NCI-H146 treated with DMSO at 0.1 percent for 48 hours (cell line): ENCODE results near the gene MED31.
"Not testable (repeated sequence)": the region's sequence is repeated elsewhere in the genome, so short reads cannot be mapped to it uniquely, and the experiment has no call there.

ENCODE experiments used
- DNase-seq: peaks from one replicate; lab custom pipeline; 2025; ENCODE audit not compliant: unreplicated experiment; lab: John Stamatoyannopoulos, UW

The MED31 gene

GRCh38 chr17:6632530-6632929, 18.9 kb downstream of the MED31 start:
- no peak for DNase-seq

DNA sequence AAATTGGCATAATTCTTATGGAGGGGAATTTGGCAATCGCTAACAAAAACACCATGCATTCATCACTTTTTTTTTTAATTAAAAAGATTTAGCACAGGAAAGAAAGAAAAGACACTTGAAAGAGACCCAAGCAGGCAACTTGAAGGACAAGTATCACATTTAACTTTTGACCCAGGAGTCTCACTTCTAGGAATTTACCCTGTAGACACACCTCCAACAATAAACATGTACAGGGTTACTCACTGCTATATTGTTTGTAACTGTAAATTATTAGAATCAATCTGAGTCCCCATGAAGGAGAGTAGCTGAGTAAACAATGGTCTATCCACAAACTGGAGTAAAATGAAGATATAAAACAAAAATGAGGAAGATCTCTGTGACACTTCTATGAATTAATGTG, 21.0 kb downstream of the MED31 start:
- DNase-seq: no peak

- no peak for DNase-seq
Observed at GRCh38 chr17:6627019-6627418, 24.4 kb downstream of the MED31 start.

GRCh38 chr17:6626616-6627015, 24.8 kb downstream of the MED31 start:
- DNase-seq: no peak

DNA sequence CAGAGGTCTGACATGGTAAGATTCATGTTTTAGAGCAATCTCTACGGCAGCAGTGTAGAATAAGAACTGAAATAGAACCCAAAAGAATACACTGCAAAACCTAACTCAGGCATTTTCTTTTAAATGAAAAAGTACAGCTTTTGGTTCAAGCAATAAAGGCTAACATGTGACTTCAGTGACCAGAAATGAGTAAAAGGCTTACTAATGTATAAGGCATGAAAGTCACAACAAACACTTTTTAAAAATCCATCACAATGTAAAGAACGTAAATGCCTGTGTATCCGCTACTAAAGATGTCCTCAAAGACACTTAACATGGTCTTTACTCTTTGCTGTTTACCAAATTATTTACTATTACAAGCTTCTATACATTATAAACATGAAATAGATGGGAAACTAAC, 27.5 kb downstream of the MED31 start:
- no peak for DNase-seq

DNA sequence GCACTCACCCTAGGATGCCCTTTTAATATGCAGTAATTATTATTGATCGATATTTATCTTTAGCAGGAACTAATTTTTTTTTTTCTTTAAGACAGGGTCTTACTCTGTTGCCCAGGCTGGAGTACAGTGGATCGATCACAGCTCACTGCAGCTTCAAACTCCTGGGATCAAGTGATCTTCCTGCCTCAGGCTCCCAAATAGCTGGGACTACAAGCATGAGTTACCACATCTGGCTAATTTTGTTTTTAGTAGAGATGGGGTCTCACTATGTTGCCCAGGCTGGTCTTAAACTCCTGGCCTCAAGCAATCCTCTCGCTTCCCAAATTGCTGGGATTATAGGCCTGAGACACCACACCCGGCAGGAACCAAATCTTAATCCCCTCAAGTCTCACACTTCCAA, 40.2 kb downstream of the MED31 start:
- DNase-seq: no peak

- no peak for DNase-seq
Observed at GRCh38 chr17:6610011-6610410, 41.4 kb downstream of the MED31 start.

DNA sequence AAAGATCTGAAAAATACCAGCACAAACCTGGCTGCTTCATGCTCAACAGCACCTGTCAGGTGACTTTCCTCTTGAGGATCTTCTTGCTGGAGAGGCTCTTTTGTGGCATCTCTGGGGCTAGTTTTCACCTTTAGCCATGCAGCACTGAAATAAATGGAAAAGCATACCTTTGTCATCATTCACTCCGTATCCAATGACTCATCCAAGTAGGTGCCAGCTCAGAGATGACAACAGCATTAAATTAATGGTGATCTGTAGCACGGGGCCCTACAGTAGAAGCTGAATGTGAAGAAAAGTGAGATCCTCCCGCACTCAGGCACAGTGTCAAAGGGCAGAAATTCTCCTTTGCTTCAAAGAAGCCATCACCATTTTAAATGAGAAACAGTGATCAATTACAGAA, 43.1 kb downstream of the MED31 start:
- no peak for DNase-seq

GRCh38 chr17:6605142-6605541, 46.3 kb downstream of the MED31 start:
- no peak for DNase-seq

- DNase-seq: no peak
Observed at GRCh38 chr17:6603744-6604325, 47.6 kb downstream of the MED31 start.

- DNase-seq: no peak
Observed at GRCh38 chr17:6602141-6602540, 49.3 kb downstream of the MED31 start.

DNA sequence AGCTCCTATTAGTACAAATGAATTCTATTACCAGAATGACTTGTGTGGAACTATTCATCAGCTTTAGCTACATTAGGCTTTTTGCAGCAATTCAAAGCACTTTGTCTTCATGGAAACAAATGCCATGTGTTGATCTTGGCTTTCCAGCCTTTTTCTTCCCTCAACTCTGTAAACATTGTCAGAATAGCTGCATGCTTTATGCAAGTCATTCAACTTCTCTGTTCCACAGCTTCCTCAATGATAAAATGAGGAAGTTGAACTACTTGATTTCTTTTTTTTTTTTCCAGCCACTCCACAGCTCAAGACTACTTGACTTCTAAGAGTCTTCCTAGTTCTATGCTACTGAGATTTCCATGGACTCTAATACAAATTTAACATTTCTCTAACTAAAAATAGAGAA, 52.0 kb downstream of the MED31 start:
- no peak for DNase-seq

GRCh38 chr17:6597727-6598126, 53.7 kb downstream of the MED31 start:
- DNase-seq: no peak

DNA sequence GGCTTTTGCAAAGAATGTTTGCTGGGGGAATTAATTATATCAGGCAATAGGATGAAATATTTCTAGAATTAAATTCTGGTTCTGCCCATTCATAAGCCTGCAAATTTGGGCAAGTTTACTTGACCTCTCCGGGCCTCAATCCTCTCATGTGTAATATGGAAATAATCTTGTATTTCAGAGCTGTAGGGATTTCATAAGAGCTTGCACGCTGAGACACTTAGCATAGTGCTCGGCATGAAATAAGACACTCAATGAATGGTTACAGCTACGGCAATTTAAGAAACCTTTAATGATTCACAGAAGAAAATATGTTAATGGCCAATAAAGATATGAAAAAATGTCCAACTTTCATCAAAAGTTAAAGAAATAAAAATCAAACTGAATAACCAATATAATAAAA, 54.5 kb downstream of the MED31 start:
- no peak for DNase-seq

DNA sequence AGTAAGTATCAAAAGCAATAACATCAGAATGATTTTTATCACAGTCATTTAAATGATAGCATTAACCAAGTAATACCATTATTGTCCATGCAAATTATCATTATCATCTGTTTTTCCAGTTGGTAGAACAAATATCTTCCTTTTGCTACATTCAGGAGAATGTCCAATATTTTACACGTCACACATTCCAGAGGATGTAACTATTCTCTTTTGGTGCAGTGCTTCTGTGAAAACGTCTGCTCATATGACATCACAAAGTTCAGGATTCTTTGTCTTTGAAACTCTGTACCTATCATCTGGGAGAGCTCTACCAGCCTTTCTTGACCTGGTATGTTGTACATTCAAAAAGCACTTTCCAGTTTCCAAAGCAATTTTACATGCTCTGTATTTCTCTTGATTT, 54.9 kb downstream of the MED31 start:
- no peak for DNase-seq

DNA sequence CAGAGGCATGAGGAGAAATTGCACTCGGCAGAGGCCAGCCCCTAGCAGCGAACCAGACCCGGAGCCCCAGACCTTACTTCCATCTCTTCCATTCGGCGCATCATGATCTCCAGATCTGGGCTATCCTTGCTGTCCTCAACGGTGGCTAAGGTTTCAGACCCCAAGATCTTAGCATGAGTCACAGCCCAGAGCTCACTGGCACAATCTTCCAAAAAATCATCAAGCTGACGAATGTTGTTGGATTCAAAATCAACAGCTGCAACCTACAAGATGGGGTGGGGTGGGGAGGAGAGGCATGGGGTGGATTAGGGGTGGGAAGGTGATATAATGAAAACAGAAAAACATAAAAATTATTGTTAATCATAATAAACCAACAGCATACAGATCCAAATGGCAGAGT, 55.3 kb downstream of the MED31 start:
- DNase-seq: no peak

DNA sequence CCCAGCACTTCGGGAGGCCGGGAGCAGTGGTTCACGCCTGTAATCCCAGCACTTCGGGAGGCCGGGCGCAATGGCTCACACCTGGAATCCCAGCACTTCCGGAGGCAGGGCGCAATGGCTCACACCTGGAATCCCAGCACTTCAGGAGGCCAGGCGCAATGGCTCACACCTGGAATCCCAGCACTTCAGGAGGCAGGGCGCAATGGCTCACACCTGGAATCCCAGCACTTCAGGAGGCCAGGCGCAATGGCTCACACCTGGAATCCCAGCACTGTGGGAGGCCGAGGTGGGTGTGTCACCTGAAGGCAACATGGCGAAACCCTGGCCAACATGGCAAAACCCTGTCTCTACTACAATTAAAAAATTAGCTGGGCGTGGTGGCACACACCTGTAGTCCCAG, 58.0 kb downstream of the MED31 start:
- not testable (repeated sequence) for DNase-seq
